OCI-LY1 (cell line): ENCODE data around the gene CHRM4.
A peak's percentile ranks its signal among the peaks of the same experiment; 100 is the strongest.

Experiments used
- H2AFZ ChIP-seq: fragments of 200-600 bp; sonication (generic), shearing (Covaris generic); 2 replicates; pipeline ENCODE4 v1.6.0; 2014; ENCODE audit warnings: antibody characterized with exemption, mild to moderate bottlenecking, low read length
- H3F3A ChIP-seq: fragments of 200-600 bp; sonication (generic), shearing (Covaris generic); 2 replicates; pipeline ENCODE4 v1.6.0; 2014; ENCODE audit warnings: mild to moderate bottlenecking, antibody characterized with exemption, low read length, moderate library complexity; ENCODE audit not compliant: insufficient read depth
- H3K27ac ChIP-seq: fragments of 200-600 bp; sonication (generic); 2 replicates; pipeline ENCODE4 v1.5.1; 2014; ENCODE audit warnings: low read length, mixed run types, mild to moderate bottlenecking, low read depth; ENCODE audit not compliant: poor library complexity, severe bottlenecking
- H3K27me3 ChIP-seq: fragments of 200-600 bp; sonication (generic); 2 replicates; pipeline ENCODE4 v1.6.0; 2014; ENCODE audit warnings: antibody characterized with exemption, mild to moderate bottlenecking, low read length, moderate library complexity; ENCODE audit not compliant: insufficient read depth
- H3K36me3 ChIP-seq: fragments of 200-600 bp; sonication (generic); 2 replicates; pipeline ENCODE4 v1.6.1; 2014; ENCODE audit warnings: mild to moderate bottlenecking, antibody characterized with exemption, low read length, moderate library complexity, mixed read lengths; ENCODE audit not compliant: insufficient read depth
- H3K4me1 ChIP-seq: fragments of 200-600 bp; sonication (generic); 2 replicates; pipeline ENCODE4 v1.5.1; 2014; ENCODE audit warnings: mild to moderate bottlenecking, low read length, moderate library complexity; ENCODE audit not compliant: insufficient read depth, severe bottlenecking
- H3K4me2 ChIP-seq: fragments of 200-600 bp; sonication (generic), shearing (Covaris generic); 2 replicates; pipeline ENCODE4 v1.6.1; 2014; ENCODE audit warnings: low read length
- H3K4me3 ChIP-seq: fragments of 200-600 bp; sonication (generic); 2 replicates; pipeline ENCODE4 v1.5.1; 2014; ENCODE audit warnings: low read length, low read depth, mild to moderate bottlenecking, mixed read lengths; ENCODE audit not compliant: poor library complexity, severe bottlenecking
- H3K79me2 ChIP-seq: fragments of 200-600 bp; shearing (Covaris generic); 2 replicates; pipeline ENCODE4 v1.6.1; 2016; ENCODE audit warnings: mixed run types, low read length, mixed read lengths; ENCODE audit not compliant: insufficient read depth
- H3K9ac ChIP-seq: fragments of 200-600 bp; sonication (generic), shearing (Covaris generic); 2 replicates; pipeline ENCODE4 v1.6.1; 2014; ENCODE audit warnings: mild to moderate bottlenecking, low read length, mixed read lengths
- H3K9me2 ChIP-seq: fragments of 200-600 bp; sonication (generic), shearing (Covaris generic); 2 replicates; pipeline ENCODE4 v1.6.1; 2014; ENCODE audit warnings: low read depth, mild to moderate bottlenecking, low read length, mixed read lengths
- H3K9me3 ChIP-seq: fragments of 200-600 bp; shearing (Covaris generic); 2 replicates; pipeline ENCODE4 v1.6.1; 2014; ENCODE audit warnings: low read length, mixed read lengths
- H4K20me1 ChIP-seq: fragments of 200-600 bp; sonication (generic), shearing (Covaris generic); 2 replicates; pipeline ENCODE4 v1.6.0; 2016; ENCODE audit warnings: mild to moderate bottlenecking, low read length; ENCODE audit not compliant: insufficient read depth
- CTCF ChIP-seq: fragments of 200-600 bp; sonication (generic), shearing (Covaris generic); IDR thresholded peaks from 2 replicates; pipeline ENCODE4 v1.5.1; 2017; ENCODE audit warnings: mild to moderate bottlenecking, antibody characterized with exemption, low read length, moderate library complexity, mixed read lengths
- EZH2 ChIP-seq: fragments of 200-600 bp; sonication (generic), shearing (Covaris generic); IDR thresholded peaks from 2 replicates; pipeline ENCODE4 v1.8.0; 2017; ENCODE audit warnings: borderline replicate concordance, mixed run types, mild to moderate bottlenecking, antibody characterized with exemption, low read length, moderate library complexity, mixed read lengths

The CHRM4 gene

GRCh38 chr11:46383974-46384701, 7.4 kb downstream of the CHRM4 start:
- H3K9me2 ChIP-seq, result no peaks in the 10 kb centered on the region
- H3K9ac ChIP-seq, result no peak overlapping the region
- no peaks in the 10 kb centered on the region for H3K79me2 ChIP-seq
- no peak overlapping the region for H3K4me2 ChIP-seq
- H3K27me3 ChIP-seq, result peaks cover 4% of the 10 kb centered on the region; the same call in 1 of the 2 replicates
- no peak overlapping the region for H3K4me3 ChIP-seq
- no peaks in the 10 kb centered on the region for H4K20me1 ChIP-seq
- TF ChIP-seq CTCF (no peak), EZH2 (no peak)
- H3K27ac ChIP-seq, result no peak overlapping the region
- no peak overlapping the region for H2AFZ ChIP-seq
- H3K4me1 ChIP-seq, result peaks cover 17% of the 10 kb centered on the region
- no peaks in the 10 kb centered on the region for H3K9me3 ChIP-seq
- H3F3A ChIP-seq, result no peaks in the 10 kb centered on the region
- no peaks in the 10 kb centered on the region for H3K36me3 ChIP-seq

- TF ChIP-seq EZH2 (no peak), CTCF (no peak)
- Histone ChIP-seq H3K4me2 (no peak overlapping the region), H3K27me3 (no peaks in the 10 kb centered on the region), H3K9ac (no peak overlapping the region), H3K4me3 (no peak overlapping the region), H4K20me1 (no peaks in the 10 kb centered on the region), H2AFZ (no peak overlapping the region), H3K79me2 (no peaks in the 10 kb centered on the region), H3K9me2 (no peaks in the 10 kb centered on the region), H3K4me1 (peaks cover 17% of the 10 kb centered on the region), H3K36me3 (peaks cover 6% of the 10 kb centered on the region), H3K9me3 (no peaks in the 10 kb centered on the region), H3F3A (no peaks in the 10 kb centered on the region), H3K27ac (no peak overlapping the region)
These were observed 8.2 kb downstream of the CHRM4 start for GRCh38 chr11:46383404-46383758.

- Histone ChIP-seq H4K20me1 (no peaks in the 10 kb centered on the region), H3K4me3 (no peak overlapping the region), H3K4me2 (peak overlapping the region; percentile 41; the same call in 1 of the 2 replicates), H3K4me1 (peaks cover 17% of the 10 kb centered on the region), H3K9ac (no peak overlapping the region), H3K36me3 (peaks cover 12% of the 10 kb centered on the region), H3K27me3 (no peaks in the 10 kb centered on the region), H3K79me2 (no peaks in the 10 kb centered on the region), H3K27ac (no peak overlapping the region), H3K9me3 (no peaks in the 10 kb centered on the region), H3K9me2 (no peaks in the 10 kb centered on the region), H3F3A (no peaks in the 10 kb centered on the region), H2AFZ (no peak overlapping the region)
- TF ChIP-seq CTCF (peak; percentile 63; the same call in 1 of the 2 replicates), EZH2 (no peak)
These were observed 8.8 kb downstream of the CHRM4 start for GRCh38 chr11:46382646-46383403.
